Hematopoietic multipotent progenitor cell treated with erythropoietin and hydrocortisone succinate and interleukin-3 and kit ligand, for 17 days (in vitro differentiated cells): ENCODE results near the gene ABAT.
"Not testable (repeated sequence)": the region's sequence is repeated elsewhere in the genome, so short reads cannot be mapped to it uniquely, and the experiment has no call there.

Source experiments
- DNase-seq: peaks from one replicate; pipeline ENCODE4 v3.0.0-alpha.2; 2015; ENCODE audit warnings: low spot score

ABAT gene

GRCh38 chr16:8682551-8683259 is 8.3 kb downstream of the ABAT start:
- DNase-seq, result no peak

DNA sequence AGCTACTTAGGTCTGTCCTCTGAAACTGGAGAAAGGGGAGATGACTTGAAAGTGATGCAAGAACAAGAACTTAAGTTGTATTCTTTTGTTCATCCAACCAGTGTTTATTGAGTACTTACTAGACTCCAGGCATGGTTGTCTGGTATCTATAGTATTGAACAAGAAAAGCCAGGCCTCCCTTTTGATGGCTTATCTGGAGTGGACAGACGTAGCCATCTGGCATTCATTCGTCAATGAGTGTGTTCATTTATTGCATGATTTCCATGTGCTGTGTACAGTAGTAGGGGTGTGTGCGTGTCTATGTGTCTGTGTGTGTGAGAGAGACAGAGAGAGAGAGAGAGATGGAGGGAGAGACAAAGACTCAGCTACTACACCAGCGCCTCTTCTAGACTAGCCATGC is 9.2 kb downstream of the ABAT start:
- DNase-seq, result no peak

DNA sequence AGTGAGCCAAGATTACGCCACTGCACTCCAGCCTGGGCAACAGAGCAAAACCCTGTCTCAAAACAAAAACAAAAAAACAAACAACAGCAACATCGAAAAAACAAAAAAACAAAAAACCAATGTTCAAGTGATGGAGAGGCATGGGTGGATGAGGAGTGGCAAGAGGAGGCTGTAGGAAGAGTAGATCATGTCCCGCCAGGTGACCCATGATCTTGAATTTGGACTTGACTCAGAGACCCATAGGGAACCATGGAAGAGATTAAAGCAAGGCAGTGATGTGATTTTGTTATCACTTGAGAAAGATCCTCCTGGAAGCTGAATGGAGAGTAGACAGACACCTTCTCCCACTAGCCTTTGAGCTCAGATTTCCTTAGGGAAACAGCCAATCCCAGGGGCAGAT is 11.2 kb downstream of the ABAT start:
- DNase-seq, result no peak

DNA sequence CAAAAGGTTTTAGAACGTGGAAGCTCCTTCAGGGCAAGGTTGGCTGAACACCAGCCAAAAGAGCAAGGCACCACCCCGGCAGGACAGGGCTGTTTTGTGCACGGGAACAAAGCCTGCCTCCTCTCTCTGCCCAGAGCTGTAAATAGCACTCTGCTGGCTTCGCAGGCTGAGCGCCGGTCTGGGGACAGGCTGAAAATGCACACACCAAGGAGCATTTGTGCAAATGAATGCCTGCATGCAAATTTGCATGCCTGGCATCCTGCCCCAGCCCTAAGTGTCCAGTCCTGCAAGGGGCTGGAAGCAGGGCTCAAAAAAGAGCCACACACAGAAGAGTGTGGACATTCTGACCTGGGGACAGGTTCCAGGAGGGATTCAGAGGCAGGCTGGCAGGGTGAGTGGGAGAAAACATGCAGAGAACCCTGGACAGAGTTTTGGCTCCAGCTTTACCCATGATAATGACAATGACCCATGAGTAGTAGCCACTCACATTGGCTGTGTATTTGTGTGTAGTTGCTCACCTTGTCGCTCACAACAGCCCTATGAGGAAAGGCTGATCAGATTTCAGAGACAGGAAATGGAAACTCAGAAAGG is 11.7 kb downstream of the ABAT start:
- DNase-seq, result no peak

DNA sequence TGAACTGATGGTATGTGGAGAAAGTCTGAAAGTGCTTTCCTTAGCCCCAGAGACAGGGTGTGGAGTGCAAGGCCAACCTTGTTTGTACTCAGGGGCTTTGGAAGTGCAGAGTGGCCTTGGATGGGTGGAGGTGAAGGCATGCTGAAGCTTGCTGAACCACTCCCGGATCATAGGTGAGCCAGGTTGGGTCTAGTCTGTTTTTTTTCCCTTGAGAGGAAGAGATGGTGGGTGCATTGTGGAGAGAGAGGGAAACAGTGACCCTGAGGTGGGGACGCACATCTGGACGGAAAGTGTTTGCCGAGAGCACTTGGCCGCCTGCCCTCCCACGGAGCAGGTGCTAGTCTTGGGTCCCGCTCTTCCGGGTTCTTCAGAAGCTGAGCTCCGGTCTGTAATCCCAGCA is 12.5 kb downstream of the ABAT start:
- DNase-seq, result no peak

GRCh38 chr16:8689686-8690085 is 15.3 kb downstream of the ABAT start:
- no peak for DNase-seq

DNA sequence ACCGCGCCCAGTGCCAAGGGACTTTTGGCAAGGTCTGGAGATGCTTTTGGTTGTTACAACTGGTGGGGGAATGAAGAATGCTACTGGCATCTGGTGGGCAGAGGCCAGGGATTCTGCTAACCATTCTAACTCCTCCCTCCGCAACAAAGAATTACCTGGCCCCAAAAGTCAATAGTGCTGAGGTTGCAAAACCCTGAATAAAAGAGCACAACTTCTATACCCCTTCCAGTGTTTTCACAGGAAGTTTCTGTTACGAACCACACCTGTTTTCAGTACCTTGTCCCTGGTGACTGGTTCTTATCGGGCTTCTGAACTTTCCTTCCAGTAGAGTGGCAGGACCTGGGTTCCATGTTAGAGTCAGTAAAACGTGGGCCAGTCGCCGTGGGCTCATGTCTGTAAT is 17.3 kb downstream of the ABAT start:
- DNase-seq, result no peak

DNA sequence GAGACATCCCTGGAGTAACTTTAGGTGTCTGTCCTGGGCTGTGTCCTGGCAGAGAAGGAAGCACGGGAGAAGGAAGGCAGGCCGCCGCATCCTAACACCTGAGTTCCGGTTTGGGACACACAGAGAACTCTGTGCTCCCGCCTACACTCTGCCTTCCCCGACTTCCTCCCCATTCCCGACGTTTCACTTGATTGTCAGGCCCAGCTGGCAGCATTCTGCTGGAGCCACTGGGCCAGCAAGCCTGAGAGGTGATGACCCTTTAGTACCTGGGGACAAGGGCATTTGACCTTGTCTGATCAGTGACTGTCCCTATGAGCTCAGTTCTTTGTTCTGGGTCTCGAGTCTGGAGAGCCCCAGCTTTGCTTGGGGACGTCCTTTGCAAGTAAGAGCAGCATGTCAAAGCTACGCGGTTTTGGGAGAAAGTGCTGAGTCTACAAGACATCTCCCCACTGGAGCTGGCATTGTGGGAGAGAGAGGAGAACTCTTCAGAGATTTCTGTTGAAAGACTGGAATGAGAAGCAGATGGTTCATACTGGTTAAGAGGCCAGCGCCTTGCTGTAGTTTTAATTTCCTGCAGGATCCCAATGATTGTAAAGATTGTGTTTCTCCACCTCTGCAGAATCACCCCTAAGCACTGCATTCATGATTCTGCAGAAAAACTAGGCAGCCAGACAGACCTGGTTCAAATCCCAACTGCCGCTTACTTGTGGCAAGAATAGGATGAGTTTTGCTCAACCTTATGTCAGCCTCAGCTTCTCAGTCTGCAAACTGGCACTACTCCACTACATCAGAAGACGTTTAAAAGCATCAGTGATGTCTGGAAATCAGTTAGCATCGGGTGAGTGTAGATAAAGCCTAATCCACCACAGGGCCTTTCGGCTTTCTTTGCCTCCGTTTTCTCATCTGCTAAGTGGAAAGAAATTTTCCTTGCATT is 20.6 kb downstream of the ABAT start:
- no peak for DNase-seq

DNA sequence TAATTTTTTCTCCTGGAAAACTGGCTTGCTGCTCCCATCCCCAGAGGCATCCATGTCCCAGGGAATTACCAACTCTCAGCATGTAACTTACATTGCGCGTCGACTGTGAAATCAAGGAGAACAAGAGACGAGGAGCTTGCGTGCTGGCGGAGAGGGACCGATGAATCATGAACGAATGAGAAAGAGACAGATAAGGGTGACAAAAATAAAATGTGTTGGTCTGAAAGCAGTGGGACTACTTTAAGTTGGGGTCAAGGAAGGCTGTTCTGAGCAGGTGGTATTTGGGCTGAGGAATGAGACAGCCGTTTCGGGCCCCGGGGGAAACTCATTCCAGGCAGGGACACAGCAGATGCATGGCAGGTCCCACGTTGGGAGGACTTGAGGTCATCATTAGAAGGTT is 22.5 kb downstream of the ABAT start:
- DNase-seq, result no peak

DNA sequence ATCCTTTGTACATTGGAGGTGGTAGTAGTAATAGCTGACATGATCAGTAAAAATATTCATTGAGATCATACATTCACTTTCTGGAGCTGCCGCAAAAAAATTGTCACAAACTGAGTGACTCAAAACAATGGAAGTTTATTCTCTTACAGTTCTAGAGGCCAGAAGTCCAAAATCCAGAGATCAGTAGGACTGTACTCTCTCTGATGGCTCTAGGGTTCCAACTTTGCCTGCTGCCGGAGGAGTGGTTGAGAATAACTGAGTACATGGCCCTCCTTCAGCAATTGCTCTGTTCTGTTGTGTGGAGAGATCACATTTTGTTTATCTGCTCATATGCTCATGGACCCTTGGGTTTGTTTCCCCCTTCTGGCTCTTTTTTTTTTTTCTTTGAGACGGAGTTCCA is 23.5 kb downstream of the ABAT start:
- no peak for DNase-seq

- no peak for DNase-seq
Measured at GRCh38 chr16:8703693-8704092, 29.3 kb downstream of the ABAT start.

- no peak for DNase-seq
Measured at GRCh38 chr16:8704098-8704497, 29.7 kb downstream of the ABAT start.

GRCh38 chr16:8705100-8705822 is 30.8 kb downstream of the ABAT start:
- not testable (repeated sequence) for DNase-seq

- no peak for DNase-seq
Measured at GRCh38 chr16:8708536-8708935, 34.1 kb downstream of the ABAT start.

DNA sequence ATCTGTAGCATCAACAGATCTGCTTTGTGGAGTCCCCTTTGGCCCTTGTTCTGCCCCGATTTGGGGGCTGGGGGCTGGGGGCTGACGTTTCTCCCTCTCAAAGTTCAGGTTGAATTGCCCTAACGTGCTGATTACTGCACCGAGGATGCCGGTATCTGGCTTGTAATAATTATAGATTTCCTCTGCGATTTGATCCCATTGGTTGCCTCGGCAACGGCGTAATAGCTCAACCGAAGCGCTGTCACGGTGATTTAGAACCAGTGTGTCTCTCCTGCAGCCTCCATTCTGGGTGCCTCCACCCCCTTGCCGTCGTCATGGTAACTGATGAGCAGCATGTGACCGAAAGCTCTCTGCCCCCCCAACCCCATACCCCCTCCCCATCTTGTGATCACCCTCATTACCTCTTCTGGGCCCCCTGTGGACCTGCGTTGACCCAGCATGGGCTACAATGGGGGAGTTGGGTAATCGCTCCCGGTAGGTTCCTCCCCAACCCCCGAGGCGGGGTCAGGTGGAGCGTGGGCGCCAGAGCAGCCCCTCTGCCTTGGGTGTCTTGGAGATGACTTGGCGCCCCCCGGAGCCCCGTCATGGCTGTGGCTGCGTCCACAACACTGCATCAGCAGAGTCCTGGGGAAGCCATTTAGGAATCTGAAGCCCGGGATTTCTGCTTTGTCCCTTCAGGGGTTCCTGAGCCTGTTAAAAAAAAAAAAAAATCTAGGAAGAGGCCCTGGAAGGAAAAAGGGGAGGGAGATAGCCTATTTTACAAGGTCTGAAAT is 38.4 kb downstream of the ABAT start:
- DNase-seq, result no peak

DNA sequence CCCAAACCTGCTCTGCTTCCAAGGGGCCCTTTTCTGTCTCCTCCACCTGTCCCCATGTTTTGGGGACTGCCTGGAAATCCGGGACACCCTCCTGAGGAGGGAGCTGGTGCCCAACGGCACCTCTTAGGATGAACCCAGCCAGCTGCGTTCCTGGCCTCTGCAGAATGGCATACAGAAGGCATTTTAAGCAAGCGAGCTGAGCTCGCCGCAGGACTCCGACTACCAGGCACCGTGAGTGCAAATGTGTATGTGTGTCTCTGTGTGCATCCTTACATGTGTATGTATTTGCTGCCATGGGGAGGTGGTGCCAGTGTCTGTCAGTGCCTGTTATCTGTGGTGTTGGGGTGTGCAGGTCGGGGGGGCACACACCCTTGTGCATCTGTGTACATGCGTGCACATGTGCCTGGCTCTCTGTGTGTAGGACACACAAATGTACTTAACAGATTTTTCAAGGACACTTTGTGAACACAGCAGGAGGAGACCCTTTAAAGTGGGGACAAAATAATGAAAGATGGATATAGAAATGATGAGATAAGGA is 39.3 kb downstream of the ABAT start:
- no peak for DNase-seq

- no peak for DNase-seq
Measured at GRCh38 chr16:8714174-8714573, 39.8 kb downstream of the ABAT start.

DNA sequence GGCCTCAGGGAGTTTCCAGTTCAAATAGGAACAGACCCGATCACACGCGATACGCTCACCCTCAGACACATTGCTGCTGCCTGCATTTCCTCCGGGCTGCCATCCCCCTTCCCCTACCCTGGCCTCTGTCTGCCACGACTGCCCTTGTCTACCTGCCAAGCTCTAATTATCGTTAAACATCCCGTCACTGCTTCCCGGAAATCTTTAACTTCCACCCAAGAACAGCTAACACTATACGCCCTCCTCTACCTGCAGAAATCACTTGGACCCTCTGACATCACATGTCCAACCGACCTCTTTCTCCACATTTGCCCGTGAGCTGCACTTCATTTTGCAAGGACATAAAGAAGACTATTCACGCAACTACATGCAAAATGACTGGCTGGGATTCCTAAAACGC is 40.4 kb downstream of the ABAT start:
- no peak for DNase-seq

DNA sequence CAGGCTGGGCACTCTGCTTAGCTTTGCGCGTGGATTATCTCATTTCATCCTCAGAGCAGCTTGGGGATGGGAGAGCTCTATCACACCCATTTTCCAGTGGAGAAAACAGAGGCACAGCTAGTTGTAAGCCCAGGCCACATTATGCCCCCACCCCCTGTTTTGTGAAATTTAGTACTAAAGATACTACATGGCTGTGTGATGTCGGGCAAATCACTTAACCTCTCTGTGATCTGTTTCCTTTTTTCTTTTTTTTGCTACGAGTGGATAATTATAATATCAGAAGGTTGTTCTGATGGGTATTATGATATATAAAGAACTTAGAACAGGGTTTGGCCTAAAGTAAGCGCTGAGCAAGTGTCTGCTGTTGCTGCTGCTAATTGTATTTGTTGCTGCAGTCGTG is 41.6 kb downstream of the ABAT start:
- DNase-seq, result no peak

DNA sequence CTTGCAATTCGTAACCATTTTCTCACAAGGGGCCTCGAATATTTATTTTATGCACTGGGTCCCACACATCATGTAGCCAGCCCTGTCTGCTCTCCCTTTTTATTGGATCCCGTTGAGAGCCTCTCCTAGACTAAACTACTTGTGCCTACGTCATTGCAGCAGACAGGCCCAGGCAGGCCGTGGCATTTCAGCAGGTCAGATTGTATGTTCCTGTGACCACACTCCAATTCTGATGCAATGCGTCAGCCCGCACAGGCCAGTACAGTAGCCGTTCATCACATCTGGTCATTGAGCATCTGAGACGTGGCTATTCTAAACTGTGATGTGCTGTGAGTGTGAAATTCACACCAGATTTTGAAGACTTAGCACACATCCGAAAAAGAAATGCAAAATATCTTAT is 42.2 kb downstream of the ABAT start:
- DNase-seq, result no peak

- DNase-seq, result no peak
Measured at GRCh38 chr16:8717469-8717868, 43.1 kb downstream of the ABAT start.
